Measurements from ENCODE around the gene NUCB2. TPM values are rescaled to one million over a fixed set of nuclear protein-coding genes. Genes with fewer than 3 reads are reported as not detected.
"Not testable (repeated sequence)": the region's sequence is repeated elsewhere in the genome, so short reads cannot be mapped to it uniquely, and the experiment has no call there.

The NUCB2 gene
- total RNA-seq, 1 donor from 2014 or later: 69.4 TPM

DNA sequence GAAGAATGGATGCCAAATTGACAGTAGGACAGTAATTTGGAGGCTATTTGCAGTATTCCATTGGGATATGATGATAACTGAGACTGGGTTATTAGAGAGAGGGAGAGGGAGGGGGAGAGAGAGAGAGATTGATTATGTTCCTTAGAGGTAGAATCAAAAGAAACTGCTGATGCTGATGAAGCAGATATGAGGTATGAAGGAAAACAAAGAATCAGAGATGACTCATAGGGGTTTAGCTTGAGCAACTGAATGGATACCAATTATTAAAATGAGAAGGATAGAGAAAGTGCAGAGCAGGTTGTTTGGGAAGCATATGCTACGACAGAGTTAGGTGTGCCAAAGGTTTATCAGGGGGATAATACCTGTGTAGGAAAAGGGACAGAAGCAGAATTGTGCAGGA, 12.8 kb upstream of the NUCB2 start:
- DNase-seq: no peak
- H3K27ac ChIP-seq: no peak overlapping the region
- H3K4me1 ChIP-seq: no peaks in the 10 kb centered on the region
- no peaks in the 10 kb centered on the region for H3K9me3 ChIP-seq
- TF ChIP-seq, protein P1, sequence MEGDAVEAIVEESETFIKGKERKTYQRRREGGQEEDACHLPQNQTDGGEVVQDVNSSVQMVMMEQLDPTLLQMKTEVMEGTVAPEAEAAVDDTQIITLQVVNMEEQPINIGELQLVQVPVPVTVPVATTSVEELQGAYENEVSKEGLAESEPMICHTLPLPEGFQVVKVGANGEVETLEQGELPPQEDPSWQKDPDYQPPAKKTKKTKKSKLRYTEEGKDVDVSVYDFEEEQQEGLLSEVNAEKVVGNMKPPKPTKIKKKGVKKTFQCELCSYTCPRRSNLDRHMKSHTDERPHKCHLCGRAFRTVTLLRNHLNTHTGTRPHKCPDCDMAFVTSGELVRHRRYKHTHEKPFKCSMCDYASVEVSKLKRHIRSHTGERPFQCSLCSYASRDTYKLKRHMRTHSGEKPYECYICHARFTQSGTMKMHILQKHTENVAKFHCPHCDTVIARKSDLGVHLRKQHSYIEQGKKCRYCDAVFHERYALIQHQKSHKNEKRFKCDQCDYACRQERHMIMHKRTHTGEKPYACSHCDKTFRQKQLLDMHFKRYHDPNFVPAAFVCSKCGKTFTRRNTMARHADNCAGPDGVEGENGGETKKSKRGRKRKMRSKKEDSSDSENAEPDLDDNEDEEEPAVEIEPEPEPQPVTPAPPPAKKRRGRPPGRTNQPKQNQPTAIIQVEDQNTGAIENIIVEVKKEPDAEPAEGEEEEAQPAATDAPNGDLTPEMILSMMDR (IDR thresholded peaks at IDR 0.05): no peak
- intact Hi-C loops (cut with DNase I): no loop called here
- H3K36me3 ChIP-seq: no peaks in the 10 kb centered on the region
- no peak for ATAC-seq
- no peak overlapping the region for H3K4me3 ChIP-seq
- no peaks in the 10 kb centered on the region for H3K27me3 ChIP-seq

DNA sequence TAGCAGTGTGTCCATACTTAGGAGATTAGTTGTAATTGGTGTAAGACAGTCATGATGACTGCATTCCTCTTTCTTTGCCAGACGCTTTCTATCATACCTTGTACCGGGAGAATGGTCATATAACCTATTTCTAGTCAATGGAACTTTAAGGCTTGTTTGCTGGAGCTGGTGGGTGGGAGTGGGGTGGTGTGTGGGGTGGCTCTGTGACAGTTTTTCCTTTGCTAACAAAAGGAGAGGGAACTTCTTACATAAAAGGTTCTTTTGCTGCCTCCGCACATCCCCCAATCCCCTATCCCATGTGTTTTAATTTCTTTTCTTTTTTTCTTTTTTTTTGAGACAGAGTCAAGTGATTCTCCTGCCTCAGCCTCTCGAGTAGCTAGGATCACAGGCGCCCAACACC, 9.8 kb upstream of the NUCB2 start:
- Histone ChIP-seq H3K9me3 (no peaks in the 10 kb centered on the region), H3K4me3 (no peak overlapping the region), H3K4me1 (no peaks in the 10 kb centered on the region), H3K27me3 (no peaks in the 10 kb centered on the region), H3K36me3 (no peaks in the 10 kb centered on the region), H3K27ac (no peak overlapping the region)
- intact Hi-C loops (cut with DNase I): no loop called here
- TF ChIP-seq, protein P1 (IDR thresholded peaks at IDR 0.05): no peak
- no peak for ATAC-seq
- DNase-seq: no peak

DNA sequence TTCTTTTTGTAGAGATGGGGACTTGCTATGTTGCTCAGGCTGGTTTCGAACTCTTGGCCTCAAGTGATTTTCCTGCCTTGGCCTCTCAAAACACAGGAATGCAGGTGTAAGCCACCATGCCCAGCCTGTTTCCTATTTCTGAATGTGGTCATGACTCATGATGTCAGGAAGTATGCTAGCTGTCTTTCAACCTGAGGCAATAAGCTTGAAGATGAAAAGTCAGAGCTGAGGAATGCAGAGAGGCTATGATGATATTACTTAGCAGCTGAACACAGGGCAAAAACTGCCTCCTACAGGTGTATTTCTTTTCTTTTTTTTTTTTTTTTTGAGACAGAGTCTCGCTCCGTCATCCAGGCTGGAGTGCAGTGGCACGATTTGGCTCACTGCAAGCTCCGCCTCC, 9.0 kb upstream of the NUCB2 start:
- H3K4me1 ChIP-seq: no peaks in the 10 kb centered on the region
- TF ChIP-seq, protein P1 (IDR thresholded peaks at IDR 0.05): no peak
- H3K36me3 ChIP-seq: no peaks in the 10 kb centered on the region
- H3K27me3 ChIP-seq: no peaks in the 10 kb centered on the region
- H3K9me3 ChIP-seq: no peaks in the 10 kb centered on the region
- ATAC-seq (peak; percentile 39), DNase-seq (no peak)
- intact Hi-C loops (cut with DNase I): no loop called here
- H3K4me3 ChIP-seq: no peak overlapping the region
- H3K27ac ChIP-seq: no peak overlapping the region

GRCh38 chr11:17268500-17268899, 8.0 kb upstream of the NUCB2 start:
- intact Hi-C loops (cut with DNase I); ATAC-seq; H3K36me3 ChIP-seq; H3K27ac ChIP-seq; H3K4me1 ChIP-seq; H3K4me3 ChIP-seq; H3K9me3 ChIP-seq; H3K27me3 ChIP-seq; DNase-seq: not testable (repeated sequence)

DNA sequence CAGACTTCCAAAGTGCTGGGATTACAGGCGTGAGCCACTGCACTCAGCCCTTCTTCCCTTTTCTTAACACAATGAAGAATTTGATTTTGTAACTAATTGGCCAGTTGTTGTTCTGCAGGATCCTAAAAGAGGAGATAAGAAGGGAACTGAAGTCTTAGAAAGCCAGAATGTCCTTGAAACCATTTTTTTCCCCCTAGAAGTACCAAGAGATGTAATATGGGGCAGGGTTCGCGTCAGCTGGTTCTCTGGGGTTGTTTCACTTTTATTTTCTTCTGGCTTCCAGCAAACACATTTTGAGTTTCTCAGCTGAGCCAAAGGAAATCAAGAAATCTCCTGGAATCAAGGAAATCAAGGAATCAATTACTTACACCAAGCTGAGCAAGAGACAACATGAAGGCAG, 7.6 kb upstream of the NUCB2 start:
- intact Hi-C loops (cut with DNase I): no loop called here
- TF ChIP-seq, protein P1 (IDR thresholded peaks at IDR 0.05): no peak
- no peak for DNase-seq
- no peak overlapping the region for H3K27ac ChIP-seq
- H3K4me3 ChIP-seq: no peak overlapping the region
- no peak for ATAC-seq
- H3K27me3 ChIP-seq: no peaks in the 10 kb centered on the region
- H3K4me1 ChIP-seq: no peaks in the 10 kb centered on the region
- H3K9me3 ChIP-seq: no peaks in the 10 kb centered on the region
- H3K36me3 ChIP-seq: no peaks in the 10 kb centered on the region

- peaks cover 4% of the 10 kb centered on the region for H3K4me1 ChIP-seq
- no peak overlapping the region for H3K4me3 ChIP-seq
- H3K27ac ChIP-seq: no peak overlapping the region
- intact Hi-C loops (cut with DNase I): no loop called here
- no peaks in the 10 kb centered on the region for H3K36me3 ChIP-seq
- ATAC-seq (no peak), DNase-seq (no peak)
- TF ChIP-seq, protein P1 (IDR thresholded peaks at IDR 0.05): no peak
- H3K27me3 ChIP-seq: no peaks in the 10 kb centered on the region
- no peaks in the 10 kb centered on the region for H3K9me3 ChIP-seq
Measured at GRCh38 chr11:17272801-17273200, 3.7 kb upstream of the NUCB2 start.
